Ovary (tissue), 10 donors: ENCODE measurements around the gene PNMA5. TPM values are rescaled to one million over a fixed set of nuclear protein-coding genes. Genes with fewer than 3 reads are reported as not detected.

Experiments used
- DNase-seq, 5 donors: peaks; one replicate each; pipeline ENCODE4 v3.0.0-alpha.2; 2019 to 2020
- H3K27ac ChIP-seq, 2 donors: fragments of 200-600 bp; one replicate each; pipeline versions ENCODE4 v1.5.1 to v1.8.0; 2019 to 2022
- H3K27me3 ChIP-seq: fragments of 200-600 bp; one replicate; pipeline ENCODE4 v1.8.0; 2022
- H3K36me3 ChIP-seq: fragments of 200-600 bp; sonication (generic); one replicate; pipeline ENCODE4 v1.5.1; 2019
- H3K4me1 ChIP-seq: one replicate; pipeline ENCODE4 v1.8.1; 2013; ENCODE audit warnings: mild to moderate bottlenecking, moderate library complexity; ENCODE audit not compliant: insufficient read depth
- H3K4me3 ChIP-seq: fragments of 200-600 bp; sonication (generic); one replicate; pipeline ENCODE4 v1.5.1; 2017
- H3K9me3 ChIP-seq, 2 donors: fragments of 200-600 bp in 1 of 2; sonication (generic) in 1 of 2; one replicate each; pipeline versions ENCODE4 v1.5.1 to v1.8.1; 2013 to 2019; ENCODE audit warnings: mild to moderate bottlenecking in 1 of 2, moderate library complexity in 1 of 2
- CTCF ChIP-seq, 3 donors: fragments of 450-650 bp in 2 of 3; fragments of 200-600 bp in 1 of 3; IDR thresholded peaks; one replicate each; pipeline versions ENCODE4 v1.5.1 to v1.8.0; 2016 to 2022; ENCODE audit warnings: antibody characterized with exemption in 3 of 3, mild to moderate bottlenecking in 1 of 3
- EP300 ChIP-seq: sonication (generic); formaldehyde crosslinking; IDR thresholded peaks from one replicate; pipeline ENCODE4 v1.6.1; 2017; ENCODE audit warnings: antibody characterized with exemption
- POLR2A ChIP-seq: fragments of 450-650 bp; IDR thresholded peaks from one replicate; pipeline ENCODE4 v1.6.1; 2017; ENCODE audit warnings: antibody characterized with exemption, mild to moderate bottlenecking, moderate library complexity
- WGBS, 3 donors: extraction: QIAGEN DNeasy Blood & Tissue Kit in 1 of 3; methylation state at CpG; one replicate each; pipeline versions ENCODE4 v1.1.5 to v1.1.7; 2013 to 2017; 5-methylcytosine and 5-hydroxymethylcytosine counted together
- intact Hi-C, 4 donors: fragments of 100-400 bp; cut with DNase I; formaldehyde crosslinking; loops; one replicate each; pipeline versions ENCODE4 v1.11.0 to v1.15.1; 2022 to 2023
- long read RNA-seq, 3 donors: library from polyadenylated mRNA in 2 of 3; unstranded in 2 of 3; transcript quantifications; one replicate each; pipeline ENCODE4 v2.0.0 and lab custom pipeline, GENCODE V29; 2021 to 2026
- polyA plus RNA-seq, 2 donors: library from polyadenylated mRNA; stranded (reverse); fragments of 200-250 nt in 1 of 2; fragments of 350-450 nt in 1 of 2; fragmentation: Illumina TruSeq in 1 of 2; extraction: RNeasy Lipid Tissue Mini Kit (QIAGEN cat#74804) in 1 of 2; gene quantifications; one replicate each; pipeline ENCODE4 v1.2.3, GENCODE V29; 2013 to 2014
- total RNA-seq, 7 donors: library from RNA; depleted of rRNA in 2 of 7; stranded (reverse); fragments of >200 nt in 2 of 7; fragmentation: NEBNext Ultra II Directional in 3 of 7; extraction: Animal tissue kit (Norgen Biotek cat#: 25700) in 3 of 7; gene quantifications; one replicate each; pipeline versions ENCODE4 v1.1.0 to v1.2.4, GENCODE V29; 2016 to 2023
- donor health status: DM: no; HTN: no; CAD: no; lungs with moderate emphysema.
- donor health status: DM: no; HTN: no; CAD: no.
- donor health status: Bipolar disorder and iron deficiency.
- donor health status: DM: yes; HTN: yes; CAD: no.
- donor health status: DM: no; HTN: no; CAD: no.
- donor health status: DM: yes; HTN: yes; CAD: no.

Gene PNMA5
- total RNA-seq: not detected
- under 1 TPM in 1 of 2 donors, not detected in 1; 0.02 TPM for polyA plus RNA-seq
- long read RNA-seq, donor 1: 0 reads
- long read RNA-seq, donor 2, transcript PNMA5-205 (4 exons, 3,198 nt): major isoform, 6 of 25 reads
- long read RNA-seq, donor 2, partial matches to known transcripts: 19 of 25 reads
- long read RNA-seq, donor 2, other reads (novel, unspliced or antisense): 0 of 25 reads
- long read RNA-seq, donor 3, partial matches to known transcripts: 0 of 1 reads
- long read RNA-seq, donor 3, other reads (novel, unspliced or antisense): 1 of 1 reads

GRCh38 chrX:152993933-152994332, at the start of gene PNMA5:
TSS of gene PNMA5 (minus strand) at chrX:152994116. CDS start at chrX:152991598, 2,518 bp downstream.
- DNase-seq: no peak
- Histone ChIP-seq H3K27ac (no peak within 1 kb of the TSS), H3K9me3 (no peaks in the 10 kb centered on the region), H3K36me3 (no peaks in the 10 kb centered on the region), H3K4me3 (no peak within 1 kb of the TSS), H3K4me1 (no peaks in the 10 kb centered on the region), H3K27me3 (no peaks in the 10 kb centered on the region)
- intact Hi-C loops: no loop called here
- TF ChIP-seq EP300: no peak
- no peak for TF ChIP-seq CTCF (IDR thresholded peaks at IDR 0.05)
- TF ChIP-seq POLR2A: no peak
- 88 to 94% (median 93%) methylated on average over 30 to 31 of the region's 31 CpGs for WGBS, 3 donors

- H3K36me3 ChIP-seq: no peaks in the 10 kb centered on the region
- WGBS, 3 donors: 34 to 55% (median 50%) methylated on average over 43 to 64 of the region's 64 CpGs
- no peak overlapping the region for H3K27ac ChIP-seq
- no peaks in the 10 kb centered on the region for H3K4me1 ChIP-seq
- peak; percentile 54 to 83 (median 74) for DNase-seq
- no peak for TF ChIP-seq EP300
- TF ChIP-seq CTCF (IDR thresholded peaks at IDR 0.05): peak; percentile 63 to 90 (median 89)
- peak overlapping the region; percentile 32 for H3K4me3 ChIP-seq
- no peaks in the 10 kb centered on the region for H3K9me3 ChIP-seq
- intact Hi-C loops: loop anchor here in 2 of 4 donors (5.0 to 10.0 kb wide), 3 partner anchors 402 to 475 kb away; no protein-coding TSS in a partner anchor
- H3K27me3 ChIP-seq: no peaks in the 10 kb centered on the region
These were observed 38.6 kb upstream of the PNMA5 start for GRCh38 chrX:153032397-153033118.

DNA sequence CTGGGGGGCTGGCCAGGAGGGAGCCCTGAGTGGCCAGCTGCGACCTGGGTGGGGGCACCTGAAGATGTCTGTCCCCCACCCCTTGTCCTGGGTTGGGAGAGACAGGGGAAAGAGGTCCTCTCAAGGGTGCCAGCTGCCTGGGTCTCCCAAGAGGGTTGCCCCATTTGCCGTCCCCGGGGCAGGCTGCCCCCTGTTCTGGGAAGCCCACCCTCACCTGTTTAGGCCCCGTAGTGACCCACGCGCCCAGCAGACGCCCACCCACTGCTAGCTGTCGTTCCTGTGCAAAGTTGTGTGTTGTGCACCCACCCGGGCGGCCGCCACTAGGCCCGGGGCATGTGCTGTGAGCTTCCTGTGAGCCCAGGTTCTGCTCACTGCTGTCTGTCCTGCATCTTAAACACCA, 36.9 kb upstream of the PNMA5 start:
- no peaks in the 10 kb centered on the region for H3K27me3 ChIP-seq
- intact Hi-C loops: loop anchor here in 2 of 4 donors (5.0 to 10.0 kb wide), 3 partner anchors 404 to 476 kb away; no protein-coding TSS in a partner anchor
- no peak overlapping the region for H3K4me3 ChIP-seq
- no peak for DNase-seq
- no peak for TF ChIP-seq POLR2A
- TF ChIP-seq EP300: no peak
- no peak for TF ChIP-seq CTCF (IDR thresholded peaks at IDR 0.05)
- H3K9me3 ChIP-seq: no peaks in the 10 kb centered on the region
- WGBS, 3 donors: 83 to 86% (median 85%) methylated on average over 12 of the region's 12 CpGs
- H3K27ac ChIP-seq: no peak overlapping the region
- H3K4me1 ChIP-seq: no peaks in the 10 kb centered on the region
- H3K36me3 ChIP-seq: no peaks in the 10 kb centered on the region

DNA sequence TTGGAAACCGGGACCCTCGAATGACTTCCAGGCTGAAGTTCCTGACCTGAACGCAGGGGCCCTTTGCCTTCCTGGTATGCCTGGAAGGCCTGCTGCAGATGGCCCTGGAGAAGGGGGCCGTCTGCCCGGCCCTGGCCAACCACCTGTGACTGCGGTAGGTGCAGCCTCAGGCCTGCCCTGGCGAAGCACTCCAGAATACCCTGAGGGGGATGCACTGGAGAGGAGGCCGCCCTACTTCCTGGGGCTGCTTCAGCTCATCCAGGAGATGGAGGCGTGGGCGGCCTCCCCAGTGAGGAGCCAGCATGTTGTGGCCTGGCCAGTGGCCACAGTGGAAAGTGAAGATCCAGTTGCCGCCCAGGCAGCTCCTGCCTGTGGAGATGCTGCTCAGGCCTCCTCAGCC, 36.0 kb upstream of the PNMA5 start:
- no peak for DNase-seq
- intact Hi-C loops: loop anchor here in 2 of 4 donors (5.0 to 10.0 kb wide), 3 partner anchors 405 to 477 kb away; no protein-coding TSS in a partner anchor
- Histone ChIP-seq H3K27ac (no peak overlapping the region), H3K36me3 (no peaks in the 10 kb centered on the region), H3K4me1 (no peaks in the 10 kb centered on the region), H3K4me3 (no peak overlapping the region), H3K9me3 (no peaks in the 10 kb centered on the region), H3K27me3 (no peaks in the 10 kb centered on the region)
- TF ChIP-seq CTCF (IDR thresholded peaks at IDR 0.05) (no peak), POLR2A (no peak), EP300 (no peak)
- 78 to 83% (median 83%) methylated on average over 11 of the region's 11 CpGs for WGBS, 3 donors
